GM13976 (cell line): Measurements from ENCODE around the gene KRTAP1-3.

ENCODE experiments used
- DNase-seq: peaks from one replicate; pipeline ENCODE4 v3.0.0; 2012; ENCODE audit warnings: low spot score
- CTCF ChIP-seq: IDR thresholded peaks from 2 replicates; pipeline ENCODE4 v1.5.1; 2012; ENCODE audit warnings: borderline replicate concordance, mild to moderate bottlenecking; ENCODE audit not compliant: insufficient read depth; ENCODE audit errors: extremely low read depth, missing control alignments, control extremely low read depth
- in situ Hi-C: fragments of 300-500 bp; cut with MboI; formaldehyde crosslinking; loops from one replicate; pipeline ENCODE4 v1.12.0; 2022; ENCODE audit warnings: low sequenced_read_pairs, mixed read lengths, inconsistent platforms; ENCODE audit not compliant: unreplicated experiment

Gene KRTAP1-3

GRCh38 chr17:40995116-40995515 is 39.6 kb downstream of the KRTAP1-3 start:
- TF ChIP-seq CTCF, result no peak
- in situ Hi-C loops, result no loop called here
- no peak for DNase-seq

- no peak for TF ChIP-seq CTCF
- in situ Hi-C loops, result no loop called here
- no peak for DNase-seq
Observed at GRCh38 chr17:40993839-40994238, 40.8 kb downstream of the KRTAP1-3 start, which contains the start of gene KRTAP3-3. TSS of gene KRTAP3-3 (minus strand) at chr17:40994164. CDS start at chr17:40994097, 67 bp downstream.

- TF ChIP-seq CTCF, result no peak
- in situ Hi-C loops, result no loop called here
Observed at GRCh38 chr17:40993084-40993483, 41.6 kb downstream of the KRTAP1-3 start.

GRCh38 chr17:40992666-40993065 is 42.0 kb downstream of the KRTAP1-3 start:
- no peak for TF ChIP-seq CTCF

More at GRCh38 chr17:40993084-40993483, 41.6 kb downstream of the KRTAP1-3 start:
- DNase-seq, result no peak

GRCh38 chr17:40986920-40987319 is 47.8 kb downstream of the KRTAP1-3 start:
- no peak for TF ChIP-seq CTCF
- in situ Hi-C loops, result no loop called here

More at GRCh38 chr17:40992666-40993065, 42.0 kb downstream of the KRTAP1-3 start:
- in situ Hi-C loops, result no loop called here
- no peak for DNase-seq

GRCh38 chr17:40984226-40984625 is 50.4 kb downstream of the KRTAP1-3 start, which contains the start of gene KRT40:
TSS of gene KRT40 (minus strand) at chr17:40984326. CDS start at chr17:40984273, 53 bp downstream.
- in situ Hi-C loops, result no loop called here
- no peak for DNase-seq
- no peak for TF ChIP-seq CTCF

More at GRCh38 chr17:40986920-40987319, 47.8 kb downstream of the KRTAP1-3 start:
- no peak for DNase-seq
